Hepatocyte (in vitro differentiated cells): ENCODE data around the gene VPS13D.

Experiments
- CTCF ChIP-seq: fragments of 200-600 bp; sonication (generic); IDR thresholded peaks from 2 replicates; pipeline ENCODE4 v1.5.1; 2016; ENCODE audit warnings: antibody characterized with exemption, mild to moderate bottlenecking; ENCODE audit not compliant: poor library complexity
- EZH2 ChIP-seq: fragments of 200-600 bp; sonication (generic); IDR thresholded peaks from 2 replicates; pipeline ENCODE4 v1.6.1; 2016; ENCODE audit warnings: antibody characterized with exemption, mild to moderate bottlenecking, borderline replicate concordance
- EZH2phosphoT487 ChIP-seq: fragments of 200-600 bp; sonication (generic); IDR thresholded peaks from one replicate; pipeline ENCODE4 v1.6.1; 2018; ENCODE audit warnings: antibody characterized with exemption, mild to moderate bottlenecking, low read depth, moderate library complexity; ENCODE audit not compliant: unreplicated experiment, severe bottlenecking

- TF ChIP-seq CTCF: no peak
- no peak for TF ChIP-seq EZH2
- TF ChIP-seq EZH2phosphoT487: no peak
These were observed 103.4 kb downstream of the VPS13D start for GRCh38 chr1:12333036-12333785.
